ENCODE results near the gene CDC45.

CDC45 gene

GRCh38 chr22:19463491-19464469 lies 15.9 kb upstream of the CDC45 start:
- no peak for TF ChIP-seq CTCF (IDR thresholded peaks at IDR 0.05; ENCODE audit: control insufficient read depth, insufficient read depth, low read depth, low read length, missing control alignments)
- H3K4me3 ChIP-seq (ENCODE audit: control insufficient read depth, low read depth, low read length) = no peak overlapping the region
- peak; percentile 34 for DNase-seq (ENCODE audit: low read depth)

GRCh38 chr22:19464546-19464945 lies 15.2 kb upstream of the CDC45 start:
- H3K4me3 ChIP-seq (ENCODE audit: control insufficient read depth, low read depth, low read length) = no peak overlapping the region
- no peak for TF ChIP-seq CTCF (IDR thresholded peaks at IDR 0.05; ENCODE audit: control insufficient read depth, insufficient read depth, low read depth, low read length, missing control alignments)
- no peak for DNase-seq (ENCODE audit: low read depth)

- TF ChIP-seq CTCF (IDR thresholded peaks at IDR 0.05; ENCODE audit: control insufficient read depth, insufficient read depth, low read depth, low read length, missing control alignments) = no peak
- H3K4me3 ChIP-seq (ENCODE audit: control insufficient read depth, low read depth, low read length) = no peak overlapping the region
- DNase-seq (ENCODE audit: low read depth) = no peak
These were observed 14.7 kb upstream of the CDC45 start for GRCh38 chr22:19464975-19465374.

- TF ChIP-seq CTCF (IDR thresholded peaks at IDR 0.05; ENCODE audit: control insufficient read depth, insufficient read depth, low read depth, low read length, missing control alignments) = no peak
- no peak for DNase-seq (ENCODE audit: low read depth)
- H3K4me3 ChIP-seq (ENCODE audit: control insufficient read depth, low read depth, low read length) = no peak overlapping the region
These were observed 13.5 kb upstream of the CDC45 start for GRCh38 chr22:19466126-19466716.

- no peak overlapping the region for H3K4me3 ChIP-seq (ENCODE audit: control insufficient read depth, low read depth, low read length)
- TF ChIP-seq CTCF (IDR thresholded peaks at IDR 0.05; ENCODE audit: control insufficient read depth, insufficient read depth, low read depth, low read length, missing control alignments) = no peak
- DNase-seq (ENCODE audit: low read depth) = no peak
These were observed 12.6 kb upstream of the CDC45 start for GRCh38 chr22:19466848-19467752.

GRCh38 chr22:19467912-19468311 lies 11.8 kb upstream of the CDC45 start:
- H3K4me3 ChIP-seq (ENCODE audit: control insufficient read depth, low read depth, low read length) = no peak overlapping the region
- no peak for DNase-seq (ENCODE audit: low read depth)
- TF ChIP-seq CTCF (IDR thresholded peaks at IDR 0.05; ENCODE audit: control insufficient read depth, insufficient read depth, low read depth, low read length, missing control alignments) = no peak

Measured in AG09309 (cell line).